Endothelial cell (in vitro differentiated cells): ENCODE results near the gene DDTL. TPM values are rescaled to one million over a fixed set of nuclear protein-coding genes. Genes with fewer than 3 reads are reported as not detected.
"Not testable (repeated sequence)": the region's sequence is repeated elsewhere in the genome, so short reads cannot be mapped to it uniquely, and the experiment has no call there.

ENCODE experiments used
- DNase-seq: peaks from one replicate; pipeline ENCODE4 v3.0.0; 2021; ENCODE audit warnings: low spot score
- H3K27ac Mint-ChIP-seq: one replicate; pipeline ENCODE4 v1.8.0; 2021; ENCODE audit warnings: mixed read lengths, inconsistent platforms; ENCODE audit not compliant: unreplicated experiment
- H3K27me3 Mint-ChIP-seq: one replicate; pipeline ENCODE4 v1.8.0; 2021; ENCODE audit warnings: mild to moderate bottlenecking, moderate library complexity, mixed read lengths, inconsistent platforms; ENCODE audit not compliant: unreplicated experiment
- H3K36me3 Mint-ChIP-seq: one replicate; pipeline ENCODE4 v1.8.0; 2021; ENCODE audit warnings: mild to moderate bottlenecking, low read depth, mixed read lengths, inconsistent platforms; ENCODE audit not compliant: unreplicated experiment
- H3K4me1 Mint-ChIP-seq: one replicate; pipeline ENCODE4 v1.8.0; 2021; ENCODE audit warnings: mild to moderate bottlenecking, mixed read lengths, inconsistent platforms; ENCODE audit not compliant: unreplicated experiment
- H3K4me3 Mint-ChIP-seq: one replicate; pipeline ENCODE4 v1.8.0; 2021; ENCODE audit warnings: mild to moderate bottlenecking, mixed read lengths, inconsistent platforms; ENCODE audit not compliant: unreplicated experiment
- H3K9me3 Mint-ChIP-seq: one replicate; pipeline ENCODE4 v1.8.0; 2021; ENCODE audit warnings: mixed read lengths, inconsistent platforms; ENCODE audit not compliant: unreplicated experiment
- CTCF ChIP-seq: fragments of 200-600 bp; sonication (generic); IDR thresholded peaks from one replicate; pipeline ENCODE4 v1.5.0; 2021; ENCODE audit warnings: antibody characterized with exemption; ENCODE audit not compliant: unreplicated experiment
- total RNA-seq: library from RNA; stranded (reverse); fragmentation: NEBNext Ultra II Directional; extraction: Animal tissue kit (Norgen Biotek cat#: 25700); gene quantifications from one replicate; pipeline ENCODE4 v1.2.1, GENCODE V29; 2021; ENCODE audit not compliant: unreplicated experiment

Gene DDTL
- total RNA-seq, 1 donor from 2014 or later: 1.4 TPM

GRCh38 chr22:23938328-23939016 lies 28.2 kb upstream of the DDTL start:
- H3K27me3 Mint-ChIP-seq: peaks cover 4% of the 10 kb centered on the region
- TF ChIP-seq CTCF: no peak
- H3K36me3 Mint-ChIP-seq: no peaks in the 10 kb centered on the region
- no peak for DNase-seq
- no peaks in the 10 kb centered on the region for H3K9me3 Mint-ChIP-seq
- no peak overlapping the region for H3K27ac Mint-ChIP-seq
- no peak overlapping the region for H3K4me3 Mint-ChIP-seq
- peaks cover 4% of the 10 kb centered on the region for H3K4me1 Mint-ChIP-seq

GRCh38 chr22:23939017-23939357 lies 27.7 kb upstream of the DDTL start:
- Mint-ChIP-seq H3K4me3 (no peak overlapping the region), H3K9me3 (no peaks in the 10 kb centered on the region), H3K27ac (no peak overlapping the region), H3K27me3 (peaks cover 4% of the 10 kb centered on the region), H3K36me3 (no peaks in the 10 kb centered on the region), H3K4me1 (peaks cover 4% of the 10 kb centered on the region)
- TF ChIP-seq CTCF: no peak
- no peak for DNase-seq

GRCh38 chr22:23940166-23940565 lies 26.5 kb upstream of the DDTL start:
- H3K9me3 Mint-ChIP-seq, H3K4me1 Mint-ChIP-seq, DNase-seq, H3K4me3 Mint-ChIP-seq, H3K36me3 Mint-ChIP-seq, H3K27me3 Mint-ChIP-seq, H3K27ac Mint-ChIP-seq: not testable (repeated sequence)

DNA sequence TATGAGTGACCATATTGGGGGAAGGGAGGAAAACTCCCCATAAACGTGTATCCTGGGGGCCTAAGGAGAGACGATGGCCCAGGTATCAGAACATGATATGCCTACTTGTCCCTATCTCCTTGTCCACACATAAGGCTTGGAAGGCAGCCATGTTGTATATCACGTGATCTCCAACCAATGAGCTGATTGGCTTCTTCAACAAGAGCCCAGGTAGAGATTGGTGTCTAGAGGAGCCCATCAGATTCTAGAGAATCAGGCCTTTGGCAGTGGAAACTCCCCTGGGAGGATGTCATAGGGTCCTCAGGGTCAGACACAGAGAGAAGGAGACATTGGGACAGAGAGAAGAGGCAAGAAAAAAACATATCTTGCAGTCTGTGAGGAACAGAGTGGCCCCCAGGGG lies 19.3 kb upstream of the DDTL start:
- not testable (repeated sequence) for H3K27ac Mint-ChIP-seq, H3K4me1 Mint-ChIP-seq, DNase-seq, H3K36me3 Mint-ChIP-seq, H3K27me3 Mint-ChIP-seq, H3K9me3 Mint-ChIP-seq, H3K4me3 Mint-ChIP-seq

GRCh38 chr22:23949764-23950163 lies 16.9 kb upstream of the DDTL start:
- not testable (repeated sequence) for H3K27ac Mint-ChIP-seq, H3K4me3 Mint-ChIP-seq, H3K9me3 Mint-ChIP-seq, H3K36me3 Mint-ChIP-seq, H3K27me3 Mint-ChIP-seq, DNase-seq, H3K4me1 Mint-ChIP-seq

DNA sequence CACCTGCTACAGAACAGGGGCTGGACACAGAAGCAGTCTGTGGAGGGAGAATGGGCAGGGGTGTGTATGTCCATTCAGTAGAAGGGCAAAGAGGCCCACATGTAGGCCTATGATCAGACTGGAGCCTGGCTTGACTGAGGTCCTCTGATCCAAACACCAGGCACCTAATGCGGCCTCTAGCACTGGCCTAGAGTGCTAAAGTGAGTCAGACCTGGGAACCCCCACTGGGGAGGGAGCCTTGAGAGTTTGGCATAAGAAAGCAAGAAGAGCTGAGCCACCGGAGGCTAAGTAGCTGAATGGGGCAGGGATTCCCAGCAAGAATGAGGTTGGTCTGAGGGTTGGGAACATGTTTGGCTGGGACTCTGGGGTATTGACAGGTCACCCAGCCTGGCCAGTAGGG lies 15.3 kb upstream of the DDTL start:
- H3K4me1 Mint-ChIP-seq, H3K36me3 Mint-ChIP-seq, H3K4me3 Mint-ChIP-seq, H3K27ac Mint-ChIP-seq, DNase-seq, H3K27me3 Mint-ChIP-seq, H3K9me3 Mint-ChIP-seq: not testable (repeated sequence)

GRCh38 chr22:23952794-23953405 lies 13.8 kb upstream of the DDTL start:
- H3K9me3 Mint-ChIP-seq, H3K4me1 Mint-ChIP-seq, H3K27me3 Mint-ChIP-seq, DNase-seq, H3K4me3 Mint-ChIP-seq, H3K36me3 Mint-ChIP-seq: not testable (repeated sequence)
- H3K27ac Mint-ChIP-seq: peak overlapping the region; percentile 64

DNA sequence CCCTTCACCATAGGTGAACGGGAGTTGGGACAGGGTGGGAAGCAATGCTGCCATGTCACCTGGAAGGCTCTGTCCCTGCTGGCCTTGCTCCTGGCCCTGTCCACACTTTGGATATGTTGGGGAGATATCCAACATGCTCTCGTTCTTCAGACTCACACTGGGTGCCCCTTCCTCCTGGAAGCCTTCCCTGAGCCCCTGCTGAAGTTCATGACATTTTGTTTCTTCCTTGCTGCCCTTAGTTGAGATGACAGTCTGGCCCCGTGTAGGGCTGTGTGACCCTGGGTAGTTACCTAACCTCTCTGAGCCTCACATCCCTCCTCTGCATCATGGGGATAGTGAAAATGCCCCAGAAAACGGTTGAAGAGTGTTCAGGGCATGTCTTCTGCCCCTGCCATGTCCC lies 13.2 kb upstream of the DDTL start:
- H3K36me3 Mint-ChIP-seq, H3K4me3 Mint-ChIP-seq, H3K27ac Mint-ChIP-seq, H3K4me1 Mint-ChIP-seq, H3K9me3 Mint-ChIP-seq, H3K27me3 Mint-ChIP-seq, DNase-seq: not testable (repeated sequence)

GRCh38 chr22:23954193-23954990 lies 12.3 kb upstream of the DDTL start:
- not testable (repeated sequence) for H3K4me3 Mint-ChIP-seq, H3K9me3 Mint-ChIP-seq, H3K4me1 Mint-ChIP-seq, H3K36me3 Mint-ChIP-seq, H3K27me3 Mint-ChIP-seq, DNase-seq
- peak overlapping the region; percentile 1 for H3K27ac Mint-ChIP-seq

DNA sequence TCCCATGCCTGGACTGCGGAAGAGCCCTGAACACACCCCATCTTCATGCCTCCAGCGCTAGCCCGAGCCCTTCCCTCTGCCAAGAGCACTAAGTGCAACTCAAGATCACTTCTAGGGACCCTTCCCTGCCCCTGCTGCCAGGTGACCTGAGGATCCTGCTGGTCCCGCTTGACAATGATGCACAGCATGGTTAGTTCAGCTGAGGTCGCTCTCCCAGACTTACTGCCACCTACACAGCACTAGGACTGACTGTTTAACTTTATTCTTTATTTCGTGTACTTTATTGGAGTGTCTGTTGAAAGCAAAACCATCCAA lies 11.7 kb upstream of the DDTL start:
- H3K27me3 Mint-ChIP-seq, DNase-seq, H3K4me3 Mint-ChIP-seq, H3K27ac Mint-ChIP-seq, H3K9me3 Mint-ChIP-seq, H3K36me3 Mint-ChIP-seq, H3K4me1 Mint-ChIP-seq: not testable (repeated sequence)
